Stimulated activated CD8-positive, alpha-beta memory T cell treated with anti-CD3 and anti-CD28 coated beads, Interleukin-7, amount 100 ng/mL, for 48 hours (primary cell): ENCODE data around the gene ETV1.
"Not testable (repeated sequence)": the region's sequence is repeated elsewhere in the genome, so short reads cannot be mapped to it uniquely, and the experiment has no call there.

Experiments
- DNase-seq, 2 donors: peaks; one replicate each; pipeline ENCODE4 v3.0.0-alpha.2; 2020; ENCODE audit warnings: low read depth in 1 of 2; ENCODE audit errors: extremely low read depth in 1 of 2

The ETV1 gene

DNA sequence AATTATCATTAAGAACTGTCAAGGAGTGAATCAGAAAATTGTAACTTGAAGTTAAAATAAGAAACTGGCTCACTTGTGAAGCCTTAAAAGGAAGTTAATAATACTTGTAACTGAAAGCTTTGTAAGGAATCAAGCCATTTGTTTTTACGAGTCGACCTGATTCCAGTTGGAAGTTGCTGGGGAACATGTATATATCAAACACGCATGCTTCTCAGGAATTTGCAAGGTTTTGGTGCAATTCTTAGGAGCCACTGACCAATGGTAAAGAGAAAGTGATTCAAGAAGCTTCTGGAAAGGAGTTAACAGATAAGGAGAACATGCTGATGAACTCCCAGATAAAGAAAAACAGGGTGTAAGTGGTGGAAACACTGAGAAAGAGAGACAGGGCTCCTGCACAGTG is 56.4 kb downstream of the ETV1 start:
- no peak for DNase-seq

DNA sequence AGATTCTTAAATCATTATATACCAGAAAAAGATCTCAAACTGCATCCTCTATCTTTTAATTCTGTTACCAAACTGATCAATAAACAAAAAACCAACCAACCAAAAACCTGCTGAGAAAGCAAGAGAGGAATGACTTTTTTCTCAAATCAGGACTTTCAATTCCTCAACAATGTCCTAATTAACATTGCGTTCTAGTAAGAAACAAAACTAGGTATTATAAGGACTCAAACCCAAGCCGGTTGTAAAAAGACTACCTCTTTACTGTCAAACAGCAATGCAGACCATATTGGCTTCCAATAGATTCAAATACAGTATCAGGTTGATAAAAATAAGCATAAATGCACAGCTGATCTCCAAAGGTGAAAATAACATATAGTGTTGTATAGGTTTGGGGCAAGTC is 57.3 kb downstream of the ETV1 start:
- DNase-seq: no peak

- DNase-seq: no peak
Measured at GRCh38 chr7:13921062-13921461, 68.4 kb downstream of the ETV1 start.

DNA sequence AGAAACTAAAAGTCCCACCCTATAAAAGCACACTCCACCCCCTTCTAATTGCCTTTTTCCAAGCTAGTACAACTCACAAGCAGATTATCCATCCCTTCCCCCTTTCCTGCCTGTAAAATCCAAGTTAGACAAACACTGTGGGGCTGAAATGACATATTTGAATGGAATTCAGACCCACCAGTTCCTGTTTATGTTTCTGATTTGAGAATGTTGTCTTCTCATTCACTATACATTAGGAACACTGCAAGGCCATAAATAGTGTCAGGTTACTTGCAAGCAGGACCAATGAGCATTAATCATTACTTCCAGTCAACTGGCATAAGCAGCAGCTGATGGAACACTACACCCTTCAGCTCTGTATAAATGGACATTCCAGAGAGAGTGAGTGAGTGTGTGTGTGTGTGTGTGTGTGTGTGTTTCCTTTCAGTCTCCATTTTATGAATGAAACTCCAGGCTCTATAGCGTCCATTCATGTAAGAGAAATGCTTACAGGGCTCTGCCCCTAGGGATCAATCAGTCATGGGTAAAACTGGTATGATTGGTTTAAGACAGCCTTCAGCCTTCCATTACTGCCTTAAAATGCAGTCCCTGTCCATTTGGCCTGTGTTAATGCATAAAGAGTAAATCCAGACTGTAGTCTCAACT is 69.3 kb downstream of the ETV1 start:
- no peak for DNase-seq

GRCh38 chr7:13918333-13918732 is 71.1 kb downstream of the ETV1 start:
- not testable (repeated sequence) for DNase-seq

GRCh38 chr7:13917103-13917502 is 72.4 kb downstream of the ETV1 start:
- not testable (repeated sequence) for DNase-seq

GRCh38 chr7:13915891-13916290 is 73.6 kb downstream of the ETV1 start:
- DNase-seq: no peak

GRCh38 chr7:13912715-13913278 is 76.7 kb downstream of the ETV1 start:
- DNase-seq: no peak

- no peak for DNase-seq
Measured at GRCh38 chr7:13911909-13912308, 77.6 kb downstream of the ETV1 start.

- DNase-seq: no peak
Measured at GRCh38 chr7:13910805-13911551, 78.5 kb downstream of the ETV1 start.

DNA sequence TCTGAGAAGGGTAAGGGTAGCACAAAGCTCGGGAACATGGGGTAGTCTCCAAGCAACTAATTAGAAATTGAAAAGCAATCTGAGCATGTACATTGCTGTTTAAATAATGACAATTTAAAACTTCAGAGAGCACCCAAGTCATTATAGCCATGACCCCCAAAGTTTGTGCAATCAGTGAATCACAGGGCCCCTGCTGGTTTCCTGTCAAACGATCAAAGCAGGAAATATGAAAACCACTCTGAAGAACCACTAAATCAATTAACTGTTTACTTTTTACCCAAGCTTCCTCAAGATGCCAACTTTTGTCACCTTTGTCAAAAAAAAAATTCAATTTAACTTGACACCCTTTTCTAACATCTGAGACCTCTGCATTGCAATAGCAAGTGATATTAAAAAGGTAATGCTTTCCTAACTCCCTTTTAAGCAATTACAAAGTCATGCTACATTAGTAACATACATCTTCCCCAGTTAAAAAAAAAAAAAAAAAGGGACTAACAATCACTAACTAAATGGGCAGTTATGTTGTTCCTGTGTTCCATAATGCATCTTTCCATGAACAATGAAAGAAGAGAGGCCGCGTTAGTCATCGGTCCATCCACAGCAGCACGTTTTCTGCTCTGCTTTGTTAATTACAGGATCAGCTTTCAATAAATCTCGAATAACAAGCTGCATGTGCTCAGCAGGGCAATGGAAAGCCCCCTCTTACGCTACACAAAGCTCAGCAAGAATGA is 80.6 kb downstream of the ETV1 start:
- DNase-seq: no peak

GRCh38 chr7:13907831-13908230 is 81.6 kb downstream of the ETV1 start:
- no peak for DNase-seq

- no peak for DNase-seq
Measured at GRCh38 chr7:13904689-13905088, 84.8 kb downstream of the ETV1 start.

DNA sequence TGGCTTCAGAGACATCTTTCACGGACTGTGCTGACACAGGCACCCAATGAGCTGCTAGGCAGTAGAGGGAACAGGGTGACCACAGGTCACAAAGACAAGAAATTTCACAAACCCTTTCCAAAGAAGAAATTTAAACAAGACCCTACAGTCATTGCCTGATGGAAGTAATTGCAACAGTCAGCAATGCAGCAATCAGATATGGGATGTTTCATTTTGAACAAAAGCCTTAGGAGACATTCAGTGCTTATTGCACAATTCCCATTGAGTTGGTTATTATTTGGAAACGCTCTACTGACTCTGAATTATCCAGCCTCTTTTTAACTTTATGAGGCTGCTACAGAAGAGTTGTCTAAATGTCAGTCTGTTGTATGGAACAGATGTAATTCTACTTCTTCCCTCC is 85.5 kb downstream of the ETV1 start:
- DNase-seq: no peak

DNA sequence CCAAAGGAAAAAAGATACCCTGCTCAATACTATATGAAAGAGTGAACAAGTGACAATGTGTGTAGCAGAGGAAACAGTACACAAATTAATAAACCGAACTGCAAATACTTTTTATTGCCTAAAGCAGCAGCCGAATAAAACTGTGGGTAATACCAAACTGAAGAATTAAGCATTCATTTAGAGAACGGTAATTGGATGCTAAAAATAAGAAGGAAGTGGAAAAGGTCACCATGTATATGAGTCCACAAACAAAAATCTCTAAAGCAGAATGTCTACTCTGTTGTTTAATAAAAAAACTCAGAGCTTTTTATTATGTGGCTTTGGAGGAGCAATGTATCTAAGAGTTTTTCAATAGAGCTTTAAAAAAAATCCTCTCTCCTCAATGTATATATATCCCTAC is 87.9 kb downstream of the ETV1 start:
- DNase-seq: no peak

DNA sequence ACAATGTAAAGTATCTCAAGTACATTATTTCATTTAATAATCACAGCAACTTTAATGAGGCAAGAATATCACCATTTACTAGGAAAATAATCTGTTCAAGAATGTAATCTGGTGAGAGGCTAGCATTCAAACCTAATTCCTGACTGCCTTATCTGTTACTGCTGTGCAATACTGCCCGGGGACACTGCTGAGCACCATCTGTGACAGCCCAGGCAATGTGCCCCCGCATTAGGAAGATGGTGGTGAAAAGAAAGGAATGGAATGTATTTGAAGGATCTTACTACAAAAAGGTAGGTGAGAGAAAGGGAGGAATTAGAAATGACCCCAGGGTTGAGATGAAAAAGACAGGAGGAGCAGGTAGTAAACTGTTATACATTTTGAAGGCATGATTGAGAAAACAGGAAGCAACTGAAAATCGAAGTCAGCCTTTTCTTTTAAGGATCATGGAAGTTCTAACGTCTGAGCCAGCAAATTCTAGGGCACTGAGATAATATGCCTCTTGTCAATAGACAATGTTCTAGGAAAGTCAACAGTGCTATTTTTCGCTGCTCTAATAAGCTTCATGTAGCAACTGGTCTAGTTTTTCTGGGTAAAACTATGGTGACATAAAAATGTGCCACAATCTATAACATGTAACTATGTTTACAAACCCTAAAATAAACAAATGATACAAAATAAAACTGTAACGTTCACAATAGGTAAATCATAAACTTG is 90.4 kb downstream of the ETV1 start:
- DNase-seq: no peak

DNA sequence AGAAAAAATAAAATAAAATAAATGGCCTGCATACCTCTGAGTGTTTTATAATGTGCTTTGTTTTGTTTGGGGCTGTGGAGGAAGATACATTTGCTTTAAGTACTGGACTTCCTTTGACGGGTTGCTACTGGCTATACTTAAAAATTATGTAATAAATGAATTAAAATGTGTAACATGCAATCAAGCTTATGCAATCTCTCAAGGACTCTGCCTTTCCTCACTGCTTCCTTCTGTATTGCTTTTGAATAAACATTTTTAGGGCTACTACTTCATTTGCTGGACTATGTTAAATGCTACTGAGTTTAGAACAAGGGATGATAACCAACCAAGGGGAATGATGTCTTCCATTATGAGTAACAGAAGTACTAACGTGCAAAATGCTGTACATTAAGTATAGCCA is 91.6 kb downstream of the ETV1 start:
- DNase-seq: no peak

GRCh38 chr7:13894954-13895353 is 94.5 kb downstream of the ETV1 start:
- no peak for DNase-seq

DNA sequence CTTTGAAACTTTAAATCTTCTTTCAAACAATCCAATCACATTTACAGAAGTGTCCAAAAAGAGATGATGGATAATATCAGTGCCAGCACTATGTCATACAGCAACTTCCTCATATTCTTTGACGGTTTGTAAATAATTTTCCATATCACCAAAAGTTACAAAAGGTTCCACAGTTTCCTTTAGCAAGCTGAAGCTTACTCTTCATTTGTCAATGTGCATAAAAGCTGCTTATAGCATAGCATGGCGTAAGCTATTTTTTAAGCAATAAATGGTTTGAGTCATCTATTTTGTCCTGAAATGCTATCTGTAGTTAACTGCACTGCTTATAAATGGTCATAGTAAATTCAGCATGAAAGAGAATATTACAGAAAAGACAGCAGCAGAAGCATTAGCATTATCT is 95.1 kb downstream of the ETV1 start:
- no peak for DNase-seq

- DNase-seq: no peak
Measured at GRCh38 chr7:13890793-13891192, 98.7 kb downstream of the ETV1 start.

DNA sequence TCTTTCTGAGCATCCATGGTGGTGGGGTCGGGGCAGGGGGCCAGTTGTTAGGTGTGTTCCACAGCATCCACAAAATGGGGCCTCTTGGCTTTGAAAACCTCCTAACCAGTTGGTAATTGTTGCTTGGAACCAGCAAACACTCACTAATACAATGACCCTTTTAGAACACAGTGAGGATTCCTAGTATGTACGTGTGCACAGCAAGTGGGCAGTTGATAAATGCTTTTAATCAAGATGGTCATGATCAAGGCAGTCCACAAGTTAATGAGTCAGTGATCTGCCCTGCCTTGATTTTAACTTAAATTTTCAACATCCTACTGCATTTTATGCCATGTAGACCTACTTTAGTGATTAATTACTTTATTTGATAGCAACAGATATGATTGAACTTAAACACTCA is 103.1 kb downstream of the ETV1 start:
- no peak for DNase-seq
